Measurements from ENCODE around the gene VWCE.

VWCE gene

GRCh38 chr11:61275191-61275590, 19.9 kb downstream of the VWCE start:
- no peak for TF ChIP-seq CTCF (IDR thresholded peaks at IDR 0.05; ENCODE audit: low read depth, low read length)
- DNase-seq (ENCODE audit: low read depth, low spot score): no peak
- in situ Hi-C loops (cut with HindIII; ENCODE audit: low sequenced_read_pairs): no loop called here

GRCh38 chr11:61274084-61274483, 21.0 kb downstream of the VWCE start:
- TF ChIP-seq CTCF (IDR thresholded peaks at IDR 0.05; ENCODE audit: low read depth, low read length): no peak
- DNase-seq (ENCODE audit: low read depth, low spot score): no peak
- H3K4me3 ChIP-seq (ENCODE audit: low read depth, low read length): no peak overlapping the region
- in situ Hi-C loops (cut with HindIII; ENCODE audit: low sequenced_read_pairs): no loop called here

More at GRCh38 chr11:61275191-61275590, 19.9 kb downstream of the VWCE start:
- no peak overlapping the region for H3K4me3 ChIP-seq (ENCODE audit: low read depth, low read length)

- in situ Hi-C loops (cut with HindIII; ENCODE audit: low sequenced_read_pairs): no loop called here
- DNase-seq (ENCODE audit: low read depth, low spot score): no peak
- no peak overlapping the region for H3K4me3 ChIP-seq (ENCODE audit: low read depth, low read length)
- TF ChIP-seq CTCF (IDR thresholded peaks at IDR 0.05; ENCODE audit: low read depth, low read length): no peak
Measured at GRCh38 chr11:61273178-61274078, 21.7 kb downstream of the VWCE start.

- in situ Hi-C loops (cut with HindIII; ENCODE audit: low sequenced_read_pairs): no loop called here
- DNase-seq (ENCODE audit: low read depth, low spot score): no peak
- no peak overlapping the region for H3K4me3 ChIP-seq (ENCODE audit: low read depth, low read length)
- TF ChIP-seq CTCF (IDR thresholded peaks at IDR 0.05; ENCODE audit: low read depth, low read length): no peak
Measured at GRCh38 chr11:61272731-61273130, 22.4 kb downstream of the VWCE start.

- H3K4me3 ChIP-seq (ENCODE audit: low read depth, low read length): no peak overlapping the region
- TF ChIP-seq CTCF (IDR thresholded peaks at IDR 0.05; ENCODE audit: low read depth, low read length): no peak
- no peak for DNase-seq (ENCODE audit: low read depth, low spot score)
- in situ Hi-C loops (cut with HindIII; ENCODE audit: low sequenced_read_pairs): no loop called here
Measured at GRCh38 chr11:61270354-61271076, 24.6 kb downstream of the VWCE start.

- no peak for TF ChIP-seq CTCF (IDR thresholded peaks at IDR 0.05; ENCODE audit: low read depth, low read length)
- in situ Hi-C loops (cut with HindIII; ENCODE audit: low sequenced_read_pairs): no loop called here
- no peak overlapping the region for H3K4me3 ChIP-seq (ENCODE audit: low read depth, low read length)
- DNase-seq (ENCODE audit: low read depth, low spot score): no peak
Measured at GRCh38 chr11:61268588-61269250, 26.4 kb downstream of the VWCE start.

Data from astrocyte of the spinal cord (primary cell).